GM19025 (cell line): ENCODE results near the gene SSU72.
"Not testable (repeated sequence)": the region's sequence is repeated elsewhere in the genome, so short reads cannot be mapped to it uniquely, and the experiment has no call there.

ENCODE experiments used
- ATAC-seq: cut with Tn5 transposase; IDR thresholded peaks from one replicate; pipeline ENCODE4 v1.9.1; 2021; ENCODE audit warnings: mild to moderate bottlenecking, low read depth, moderate library complexity; ENCODE audit not compliant: unreplicated experiment

The SSU72 gene

GRCh38 chr1:1511533-1512285 lies 63.0 kb downstream of the SSU72 start, which contains the start of gene ATAD3A:
Gene ATAD3A, plus strand, starts transcription at chr1:1512162. Its CDS starts 107 bp downstream, at chr1:1512269.
- peak; percentile 86 for ATAC-seq

- no peak for ATAC-seq
Observed at GRCh38 chr1:1510912-1511532, 63.6 kb downstream of the SSU72 start.

GRCh38 chr1:1509465-1509850 lies 65.2 kb downstream of the SSU72 start:
- not testable (repeated sequence) for ATAC-seq

GRCh38 chr1:1508775-1509464 lies 65.7 kb downstream of the SSU72 start:
- not testable (repeated sequence) for ATAC-seq

- no peak for ATAC-seq
Observed at GRCh38 chr1:1507305-1507704, 67.4 kb downstream of the SSU72 start.

- ATAC-seq, result not testable (repeated sequence)
Observed at GRCh38 chr1:1505801-1506200, 68.9 kb downstream of the SSU72 start.

GRCh38 chr1:1505366-1505798 lies 69.3 kb downstream of the SSU72 start:
- ATAC-seq, result not testable (repeated sequence)

GRCh38 chr1:1504777-1505365 lies 69.8 kb downstream of the SSU72 start:
- not testable (repeated sequence) for ATAC-seq

GRCh38 chr1:1495461-1495975 lies 79.1 kb downstream of the SSU72 start:
- not testable (repeated sequence) for ATAC-seq

GRCh38 chr1:1494311-1494710 lies 80.4 kb downstream of the SSU72 start:
- not testable (repeated sequence) for ATAC-seq
